ENCODE results near the gene ABI3BP.
A peak's percentile ranks its signal among the peaks of the same experiment; 100 is the strongest.

Gene ABI3BP

DNA sequence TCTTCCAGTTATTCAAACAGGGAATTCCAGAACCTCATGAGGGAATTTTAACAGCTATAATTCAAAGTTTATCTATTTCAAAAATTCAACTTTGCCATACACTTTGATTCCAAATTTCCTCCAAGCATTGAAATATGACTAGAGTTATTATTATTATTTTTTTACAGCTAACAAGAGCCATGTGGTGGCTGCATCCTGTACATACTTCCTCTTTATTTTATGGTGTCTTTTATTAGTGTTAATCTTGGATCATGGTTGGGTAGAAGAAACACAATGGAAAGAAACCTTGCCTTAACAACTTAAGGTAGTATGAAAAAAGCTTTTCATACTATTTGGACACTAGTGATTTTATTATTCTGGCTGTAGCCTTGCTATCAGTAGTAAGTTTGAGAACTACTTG, 231.3 kb downstream of the ABI3BP start:
- no peak for DNase-seq (ENCODE audit: low read depth)
- TF ChIP-seq, protein P1, sequence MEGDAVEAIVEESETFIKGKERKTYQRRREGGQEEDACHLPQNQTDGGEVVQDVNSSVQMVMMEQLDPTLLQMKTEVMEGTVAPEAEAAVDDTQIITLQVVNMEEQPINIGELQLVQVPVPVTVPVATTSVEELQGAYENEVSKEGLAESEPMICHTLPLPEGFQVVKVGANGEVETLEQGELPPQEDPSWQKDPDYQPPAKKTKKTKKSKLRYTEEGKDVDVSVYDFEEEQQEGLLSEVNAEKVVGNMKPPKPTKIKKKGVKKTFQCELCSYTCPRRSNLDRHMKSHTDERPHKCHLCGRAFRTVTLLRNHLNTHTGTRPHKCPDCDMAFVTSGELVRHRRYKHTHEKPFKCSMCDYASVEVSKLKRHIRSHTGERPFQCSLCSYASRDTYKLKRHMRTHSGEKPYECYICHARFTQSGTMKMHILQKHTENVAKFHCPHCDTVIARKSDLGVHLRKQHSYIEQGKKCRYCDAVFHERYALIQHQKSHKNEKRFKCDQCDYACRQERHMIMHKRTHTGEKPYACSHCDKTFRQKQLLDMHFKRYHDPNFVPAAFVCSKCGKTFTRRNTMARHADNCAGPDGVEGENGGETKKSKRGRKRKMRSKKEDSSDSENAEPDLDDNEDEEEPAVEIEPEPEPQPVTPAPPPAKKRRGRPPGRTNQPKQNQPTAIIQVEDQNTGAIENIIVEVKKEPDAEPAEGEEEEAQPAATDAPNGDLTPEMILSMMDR (IDR thresholded peaks at IDR 0.05; ENCODE audit: control insufficient read depth, insufficient read depth, low read depth, low read length, missing control alignments), result no peak
- no peak overlapping the region for H3K4me3 ChIP-seq (ENCODE audit: control insufficient read depth, low read depth, low read length)

DNA sequence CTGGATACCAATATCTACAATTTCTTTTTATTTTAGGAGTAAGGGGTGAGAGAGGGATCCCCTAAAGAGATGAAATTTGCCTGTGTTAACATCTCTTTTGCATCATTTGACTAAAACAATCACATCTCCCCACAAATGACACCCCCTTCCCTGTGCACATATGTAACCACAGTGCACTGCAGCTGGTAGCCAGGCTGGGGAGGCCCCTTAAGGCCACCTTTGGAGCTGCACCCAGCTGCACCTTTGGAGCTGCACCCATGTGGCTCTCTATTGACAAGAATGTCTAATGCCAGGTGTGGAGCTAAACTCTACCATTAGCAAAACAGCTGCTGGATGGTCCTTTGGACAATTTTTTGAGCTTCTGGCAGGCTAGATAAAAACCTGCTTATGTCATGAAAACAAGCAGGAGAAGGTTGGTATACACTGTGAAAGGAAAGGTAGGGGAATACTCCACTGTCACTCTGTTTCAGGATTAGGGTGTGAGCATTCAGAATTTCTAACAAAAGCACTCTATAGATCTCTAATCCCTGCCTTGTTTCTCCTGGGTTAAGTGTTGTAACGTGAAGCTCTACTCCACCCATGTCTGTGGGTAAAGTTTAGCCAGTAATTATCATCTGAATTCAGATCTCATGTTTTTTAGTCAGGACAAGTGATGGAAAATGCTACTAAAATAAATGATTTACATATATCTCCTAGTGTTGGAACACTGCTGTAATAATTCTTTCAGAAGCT, 231.8 kb downstream of the ABI3BP start:
- no peak overlapping the region for H3K4me3 ChIP-seq (ENCODE audit: control insufficient read depth, low read depth, low read length)
- no peak for DNase-seq (ENCODE audit: low read depth)
- TF ChIP-seq, protein P1 (IDR thresholded peaks at IDR 0.05; ENCODE audit: control insufficient read depth, insufficient read depth, low read depth, low read length, missing control alignments), result peak; percentile 11

DNA sequence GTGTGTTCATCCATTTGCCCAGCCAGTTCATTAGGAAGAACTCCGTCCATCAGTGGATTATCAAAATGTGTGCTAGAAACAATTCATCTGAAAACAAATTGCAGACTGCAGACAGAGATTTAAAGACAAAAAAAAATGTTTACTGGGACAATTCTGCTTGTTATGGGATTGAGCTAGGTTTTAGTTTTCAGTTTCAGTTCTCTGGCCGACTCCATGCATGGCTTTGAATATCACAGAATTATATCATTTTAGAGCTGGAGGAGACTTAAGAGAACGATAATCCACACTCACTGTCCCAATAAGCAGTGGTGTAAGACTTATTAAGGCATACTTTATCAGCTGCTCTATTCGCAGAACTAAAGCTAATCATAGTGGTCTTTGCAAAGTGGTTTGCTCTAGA, 232.8 kb downstream of the ABI3BP start:
- TF ChIP-seq, protein P1 (IDR thresholded peaks at IDR 0.05; ENCODE audit: control insufficient read depth, insufficient read depth, low read depth, low read length, missing control alignments), result no peak
- H3K4me3 ChIP-seq (ENCODE audit: control insufficient read depth, low read depth, low read length), result no peak overlapping the region
- DNase-seq (ENCODE audit: low read depth), result no peak

DNA sequence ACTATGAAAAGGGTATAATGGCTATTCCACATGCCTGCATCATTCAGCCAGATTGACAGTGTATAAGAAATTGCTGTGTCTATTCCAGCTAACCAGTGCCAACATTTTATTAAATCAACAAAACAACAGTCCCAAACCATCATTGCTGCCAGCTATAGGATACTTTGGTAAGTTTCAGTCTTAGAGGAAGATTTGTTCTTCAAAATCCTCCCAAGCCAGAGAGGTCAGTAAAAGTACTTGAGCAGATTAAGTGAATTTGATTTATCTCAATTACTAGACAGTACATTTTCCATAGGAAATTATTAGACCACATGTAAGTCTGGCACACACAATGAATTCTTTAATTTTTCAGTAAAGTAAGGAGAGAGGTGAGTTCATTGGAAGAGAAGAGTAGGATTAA, 233.3 kb downstream of the ABI3BP start:
- TF ChIP-seq, protein P1 (IDR thresholded peaks at IDR 0.05; ENCODE audit: control insufficient read depth, insufficient read depth, low read depth, low read length, missing control alignments), result no peak
- H3K4me3 ChIP-seq (ENCODE audit: control insufficient read depth, low read depth, low read length), result no peak overlapping the region
- DNase-seq (ENCODE audit: low read depth), result no peak

DNA sequence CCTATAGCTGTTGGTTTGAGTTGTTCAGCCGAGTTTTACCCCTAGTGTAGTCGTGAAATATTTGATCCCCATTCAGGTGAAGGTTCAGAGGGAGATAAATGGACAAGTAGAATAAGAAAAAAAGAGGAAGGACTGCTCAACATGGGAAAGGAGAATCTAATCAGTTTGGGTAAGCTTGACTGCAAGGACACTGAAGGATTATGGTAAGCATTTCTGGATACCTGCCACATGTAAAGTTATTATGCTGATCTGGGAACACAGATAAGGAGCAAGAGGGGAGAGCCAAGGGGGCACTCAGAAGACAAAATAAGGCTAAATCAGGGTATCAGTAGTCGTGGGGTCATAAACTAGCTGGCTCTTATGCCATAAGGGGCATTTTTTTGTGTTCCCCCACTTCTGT, 234.1 kb downstream of the ABI3BP start:
- DNase-seq (ENCODE audit: low read depth), result no peak
- TF ChIP-seq, protein P1 (IDR thresholded peaks at IDR 0.05; ENCODE audit: control insufficient read depth, insufficient read depth, low read depth, low read length, missing control alignments), result no peak
- H3K4me3 ChIP-seq (ENCODE audit: control insufficient read depth, low read depth, low read length), result no peak overlapping the region

DNA sequence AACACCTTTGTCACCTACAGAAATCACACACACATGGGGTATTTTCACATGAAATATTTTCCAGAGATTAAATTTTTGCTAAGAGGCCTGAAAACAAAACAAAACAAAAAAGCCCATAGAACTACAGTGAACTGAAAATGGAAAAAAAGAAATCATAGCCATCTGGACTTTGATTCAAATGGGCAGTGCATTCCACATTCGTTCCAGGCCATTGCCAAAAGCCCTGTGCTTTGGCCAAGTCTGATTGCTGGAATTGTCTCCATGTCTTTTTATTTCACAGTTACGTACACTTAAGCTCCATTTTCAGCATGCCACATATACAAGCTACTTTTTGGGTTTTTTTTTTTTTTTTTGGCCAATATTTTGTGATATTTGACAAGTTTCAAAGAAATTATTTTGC, 236.8 kb downstream of the ABI3BP start:
- H3K4me3 ChIP-seq (ENCODE audit: control insufficient read depth, low read depth, low read length), result no peak overlapping the region
- no peak for DNase-seq (ENCODE audit: low read depth)
- TF ChIP-seq, protein P1 (IDR thresholded peaks at IDR 0.05; ENCODE audit: control insufficient read depth, insufficient read depth, low read depth, low read length, missing control alignments), result no peak
